Measurements from ENCODE around the gene LNP1. TPM values are rescaled to one million over a fixed set of nuclear protein-coding genes. Genes with fewer than 3 reads are reported as not detected.

The LNP1 gene
- total RNA-seq, 1 experiment from 2014 or later: 6.7 TPM

DNA sequence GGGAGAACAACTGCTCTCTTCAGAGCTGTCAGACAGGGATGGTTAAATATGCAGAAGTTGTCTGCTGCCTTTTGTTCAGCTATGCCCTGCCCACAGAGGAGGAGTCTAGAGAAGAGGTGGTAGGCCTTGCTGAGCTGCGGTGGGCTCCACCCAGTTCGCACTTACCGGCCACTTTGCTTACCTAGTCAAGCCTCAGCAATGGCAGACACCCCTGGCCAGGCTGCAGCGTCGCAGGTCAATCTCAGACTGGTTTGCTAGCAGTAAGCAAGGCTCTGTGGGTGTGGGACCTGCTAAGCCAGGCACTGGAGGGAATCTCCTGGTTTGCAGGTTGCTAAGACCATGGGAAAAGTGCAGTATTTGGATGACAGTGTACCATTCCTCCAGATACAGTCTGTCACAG, 78.7 kb downstream of the LNP1 start (continued):
- TF ChIP-seq, protein P1, sequence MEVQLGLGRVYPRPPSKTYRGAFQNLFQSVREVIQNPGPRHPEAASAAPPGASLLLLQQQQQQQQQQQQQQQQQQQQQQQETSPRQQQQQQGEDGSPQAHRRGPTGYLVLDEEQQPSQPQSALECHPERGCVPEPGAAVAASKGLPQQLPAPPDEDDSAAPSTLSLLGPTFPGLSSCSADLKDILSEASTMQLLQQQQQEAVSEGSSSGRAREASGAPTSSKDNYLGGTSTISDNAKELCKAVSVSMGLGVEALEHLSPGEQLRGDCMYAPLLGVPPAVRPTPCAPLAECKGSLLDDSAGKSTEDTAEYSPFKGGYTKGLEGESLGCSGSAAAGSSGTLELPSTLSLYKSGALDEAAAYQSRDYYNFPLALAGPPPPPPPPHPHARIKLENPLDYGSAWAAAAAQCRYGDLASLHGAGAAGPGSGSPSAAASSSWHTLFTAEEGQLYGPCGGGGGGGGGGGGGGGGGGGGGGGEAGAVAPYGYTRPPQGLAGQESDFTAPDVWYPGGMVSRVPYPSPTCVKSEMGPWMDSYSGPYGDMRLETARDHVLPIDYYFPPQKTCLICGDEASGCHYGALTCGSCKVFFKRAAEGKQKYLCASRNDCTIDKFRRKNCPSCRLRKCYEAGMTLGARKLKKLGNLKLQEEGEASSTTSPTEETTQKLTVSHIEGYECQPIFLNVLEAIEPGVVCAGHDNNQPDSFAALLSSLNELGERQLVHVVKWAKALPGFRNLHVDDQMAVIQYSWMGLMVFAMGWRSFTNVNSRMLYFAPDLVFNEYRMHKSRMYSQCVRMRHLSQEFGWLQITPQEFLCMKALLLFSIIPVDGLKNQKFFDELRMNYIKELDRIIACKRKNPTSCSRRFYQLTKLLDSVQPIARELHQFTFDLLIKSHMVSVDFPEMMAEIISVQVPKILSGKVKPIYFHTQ (CRISPR knock-in tag; IDR thresholded peaks at IDR 0.05): no peak
- TF ChIP-seq, protein P2, sequence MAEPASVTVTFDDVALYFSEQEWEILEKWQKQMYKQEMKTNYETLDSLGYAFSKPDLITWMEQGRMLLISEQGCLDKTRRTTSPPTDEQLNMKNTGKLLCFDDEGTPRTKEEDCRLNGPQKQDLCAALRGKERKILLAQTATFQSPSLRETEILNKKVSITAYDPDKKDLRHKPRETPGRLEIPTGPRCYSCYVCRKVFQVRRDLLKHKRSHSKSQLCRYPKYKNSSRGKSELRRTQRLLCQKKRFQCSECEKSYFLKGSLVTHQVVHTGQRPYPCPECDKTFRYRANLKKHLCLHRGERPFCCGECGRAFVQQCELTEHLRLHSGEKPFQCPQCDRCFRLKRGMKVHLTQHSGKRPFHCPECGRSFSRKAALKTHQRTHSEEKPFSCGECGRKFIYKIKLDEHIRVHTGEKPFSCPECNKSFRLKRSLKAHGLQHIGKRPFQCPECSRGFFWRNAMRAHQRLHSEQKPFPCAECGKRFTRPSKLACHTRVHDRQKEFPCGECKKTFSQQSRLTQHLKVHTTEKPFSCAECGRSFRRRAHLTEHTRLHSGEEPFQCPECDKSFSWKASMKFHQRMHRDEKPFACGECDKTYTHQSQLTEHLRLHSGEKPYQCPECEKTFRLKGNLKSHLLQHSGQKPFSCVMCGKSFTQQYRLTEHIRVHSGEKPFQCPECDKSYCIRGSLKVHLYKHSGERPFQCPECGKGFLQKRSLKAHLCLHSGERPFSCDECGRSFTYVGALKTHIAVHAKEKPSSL (CRISPR knock-in tag; conservative IDR thresholded peaks at IDR 0.05): no peak
- TF ChIP-seq FOXJ3 (CRISPR knock-in tag; IDR thresholded peaks at IDR 0.05; ENCODE audit: borderline replicate concordance) (no peak), ZNF121 (CRISPR knock-in tag; IDR thresholded peaks at IDR 0.05) (no peak), FOXK1 (CRISPR knock-in tag; IDR thresholded peaks at IDR 0.05) (no peak), ZNF232 (CRISPR knock-in tag; IDR thresholded peaks at IDR 0.05) (no peak), ZMAT4 (CRISPR knock-in tag; IDR thresholded peaks at IDR 0.05) (no peak)
- TF ChIP-seq, protein P3, sequence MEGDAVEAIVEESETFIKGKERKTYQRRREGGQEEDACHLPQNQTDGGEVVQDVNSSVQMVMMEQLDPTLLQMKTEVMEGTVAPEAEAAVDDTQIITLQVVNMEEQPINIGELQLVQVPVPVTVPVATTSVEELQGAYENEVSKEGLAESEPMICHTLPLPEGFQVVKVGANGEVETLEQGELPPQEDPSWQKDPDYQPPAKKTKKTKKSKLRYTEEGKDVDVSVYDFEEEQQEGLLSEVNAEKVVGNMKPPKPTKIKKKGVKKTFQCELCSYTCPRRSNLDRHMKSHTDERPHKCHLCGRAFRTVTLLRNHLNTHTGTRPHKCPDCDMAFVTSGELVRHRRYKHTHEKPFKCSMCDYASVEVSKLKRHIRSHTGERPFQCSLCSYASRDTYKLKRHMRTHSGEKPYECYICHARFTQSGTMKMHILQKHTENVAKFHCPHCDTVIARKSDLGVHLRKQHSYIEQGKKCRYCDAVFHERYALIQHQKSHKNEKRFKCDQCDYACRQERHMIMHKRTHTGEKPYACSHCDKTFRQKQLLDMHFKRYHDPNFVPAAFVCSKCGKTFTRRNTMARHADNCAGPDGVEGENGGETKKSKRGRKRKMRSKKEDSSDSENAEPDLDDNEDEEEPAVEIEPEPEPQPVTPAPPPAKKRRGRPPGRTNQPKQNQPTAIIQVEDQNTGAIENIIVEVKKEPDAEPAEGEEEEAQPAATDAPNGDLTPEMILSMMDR (IDR thresholded peaks at IDR 0.05): no peak
- TF ChIP-seq, protein P4, sequence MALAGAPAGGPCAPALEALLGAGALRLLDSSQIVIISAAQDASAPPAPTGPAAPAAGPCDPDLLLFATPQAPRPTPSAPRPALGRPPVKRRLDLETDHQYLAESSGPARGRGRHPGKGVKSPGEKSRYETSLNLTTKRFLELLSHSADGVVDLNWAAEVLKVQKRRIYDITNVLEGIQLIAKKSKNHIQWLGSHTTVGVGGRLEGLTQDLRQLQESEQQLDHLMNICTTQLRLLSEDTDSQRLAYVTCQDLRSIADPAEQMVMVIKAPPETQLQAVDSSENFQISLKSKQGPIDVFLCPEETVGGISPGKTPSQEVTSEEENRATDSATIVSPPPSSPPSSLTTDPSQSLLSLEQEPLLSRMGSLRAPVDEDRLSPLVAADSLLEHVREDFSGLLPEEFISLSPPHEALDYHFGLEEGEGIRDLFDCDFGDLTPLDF (CRISPR knock-in tag; IDR thresholded peaks at IDR 0.05): no peak
- TF ChIP-seq, protein P5, sequence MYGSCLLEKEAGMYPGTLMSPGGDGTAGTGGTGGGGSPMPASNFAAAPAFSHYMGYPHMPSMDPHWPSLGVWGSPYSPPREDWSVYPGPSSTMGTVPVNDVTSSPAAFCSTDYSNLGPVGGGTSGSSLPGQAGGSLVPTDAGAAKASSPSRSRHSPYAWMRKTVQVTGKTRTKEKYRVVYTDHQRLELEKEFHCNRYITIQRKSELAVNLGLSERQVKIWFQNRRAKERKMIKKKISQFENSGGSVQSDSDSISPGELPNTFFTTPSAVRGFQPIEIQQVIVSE (CRISPR knock-in tag; IDR thresholded peaks at IDR 0.05; ENCODE audit: borderline replicate concordance): no peak

- CTCF ChIA-PET: interaction anchor here (1.9 kb wide), 1 partner anchor 19 kb away, joined by 7 read pairs; no protein-coding TSS in a partner anchor
- POLR2A ChIA-PET: no interaction called here
- TF ChIP-seq FOXP4 (CRISPR knock-in tag; IDR thresholded peaks at IDR 0.05): no peak
- no peak for TF ChIP-seq NFATC4 (CRISPR knock-in tag; IDR thresholded peaks at IDR 0.05)
- TF ChIP-seq SOX15 (CRISPR knock-in tag; IDR thresholded peaks at IDR 0.05): no peak
- TF ChIP-seq, protein P6, sequence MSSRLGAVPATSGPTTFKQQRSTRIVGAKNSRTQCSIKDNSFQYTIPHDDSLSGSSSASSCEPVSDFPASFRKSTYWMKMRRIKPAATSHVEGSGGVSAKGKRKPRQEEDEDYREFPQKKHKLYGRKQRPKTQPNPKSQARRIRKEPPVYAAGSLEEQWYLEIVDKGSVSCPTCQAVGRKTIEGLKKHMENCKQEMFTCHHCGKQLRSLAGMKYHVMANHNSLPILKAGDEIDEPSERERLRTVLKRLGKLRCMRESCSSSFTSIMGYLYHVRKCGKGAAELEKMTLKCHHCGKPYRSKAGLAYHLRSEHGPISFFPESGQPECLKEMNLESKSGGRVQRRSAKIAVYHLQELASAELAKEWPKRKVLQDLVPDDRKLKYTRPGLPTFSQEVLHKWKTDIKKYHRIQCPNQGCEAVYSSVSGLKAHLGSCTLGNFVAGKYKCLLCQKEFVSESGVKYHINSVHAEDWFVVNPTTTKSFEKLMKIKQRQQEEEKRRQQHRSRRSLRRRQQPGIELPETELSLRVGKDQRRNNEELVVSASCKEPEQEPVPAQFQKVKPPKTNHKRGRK (CRISPR knock-in tag; IDR thresholded peaks at IDR 0.05; ENCODE audit: borderline replicate concordance): no peak
- TF ChIP-seq NR2C2 (CRISPR knock-in tag; IDR thresholded peaks at IDR 0.05): no peak
- TF ChIP-seq HMGA2 (CRISPR knock-in tag; IDR thresholded peaks at IDR 0.05): no peak
- no peak for ATAC-seq
- no peak for DNase-seq (ENCODE audit: low spot score)
- H3K27me3 Mint-ChIP-seq (ENCODE audit: low read depth): peaks cover 3% of the 10 kb centered on the region
- peaks cover 8% of the 10 kb centered on the region for H3K36me3 Mint-ChIP-seq
- peaks cover 14% of the 10 kb centered on the region for H3K9me3 Mint-ChIP-seq
- H3K4me1 Mint-ChIP-seq: peaks cover 5% of the 10 kb centered on the region; the same call in 1 of the 2 replicates
- H3K27ac Mint-ChIP-seq: no peak overlapping the region; the same call in 1 of the 2 replicates
- H3K4me3 Mint-ChIP-seq: no peak overlapping the region
These were observed 80.8 kb downstream of the LNP1 start for GRCh38 chr3:100482176-100482575.
